Measurements from ENCODE around the gene PIF1.

The PIF1 gene, protein sequence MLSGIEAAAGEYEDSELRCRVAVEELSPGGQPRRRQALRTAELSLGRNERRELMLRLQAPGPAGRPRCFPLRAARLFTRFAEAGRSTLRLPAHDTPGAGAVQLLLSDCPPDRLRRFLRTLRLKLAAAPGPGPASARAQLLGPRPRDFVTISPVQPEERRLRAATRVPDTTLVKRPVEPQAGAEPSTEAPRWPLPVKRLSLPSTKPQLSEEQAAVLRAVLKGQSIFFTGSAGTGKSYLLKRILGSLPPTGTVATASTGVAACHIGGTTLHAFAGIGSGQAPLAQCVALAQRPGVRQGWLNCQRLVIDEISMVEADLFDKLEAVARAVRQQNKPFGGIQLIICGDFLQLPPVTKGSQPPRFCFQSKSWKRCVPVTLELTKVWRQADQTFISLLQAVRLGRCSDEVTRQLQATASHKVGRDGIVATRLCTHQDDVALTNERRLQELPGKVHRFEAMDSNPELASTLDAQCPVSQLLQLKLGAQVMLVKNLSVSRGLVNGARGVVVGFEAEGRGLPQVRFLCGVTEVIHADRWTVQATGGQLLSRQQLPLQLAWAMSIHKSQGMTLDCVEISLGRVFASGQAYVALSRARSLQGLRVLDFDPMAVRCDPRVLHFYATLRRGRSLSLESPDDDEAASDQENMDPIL

DNA sequence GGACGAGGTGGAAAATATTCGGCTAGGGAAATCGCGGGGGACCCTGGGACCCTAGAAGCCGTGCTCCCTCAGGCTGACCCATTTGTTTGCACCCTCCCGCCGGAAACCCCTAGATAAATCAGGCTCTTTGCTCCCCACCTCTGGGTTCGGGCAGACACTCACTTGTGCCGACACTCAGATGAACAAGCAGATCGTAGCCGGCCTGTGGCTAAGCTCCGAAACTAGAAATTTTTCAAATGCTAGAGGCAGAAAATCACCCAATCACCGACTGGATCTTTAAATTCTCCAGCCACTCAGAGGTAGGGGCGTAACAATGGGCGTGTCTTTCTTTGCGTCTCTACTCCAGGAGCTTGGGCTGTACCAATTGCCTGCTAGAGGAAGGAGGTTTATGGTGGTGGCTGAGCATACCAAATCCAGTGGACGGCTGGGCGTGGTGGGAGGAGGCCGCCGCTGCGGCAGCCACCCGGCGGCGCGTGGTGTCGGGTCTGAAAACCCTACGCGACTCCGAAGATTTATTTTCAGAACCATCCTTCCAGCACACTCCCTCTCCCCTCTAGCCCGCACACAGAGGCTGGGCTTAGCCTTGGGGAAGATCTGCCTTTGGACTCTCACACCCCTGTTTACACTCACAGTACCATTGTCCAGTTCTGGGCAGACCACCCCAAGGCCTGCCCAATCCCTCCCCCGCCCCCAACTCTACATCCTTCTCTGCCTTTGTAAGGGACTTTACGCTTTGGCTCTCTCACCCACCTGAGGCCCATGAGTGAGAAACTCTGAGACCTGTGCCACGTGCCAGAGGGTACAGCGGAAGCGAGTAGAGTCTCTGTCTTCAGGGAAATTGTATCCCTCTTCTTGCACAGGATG, at the start of gene PIF1:
TSS of gene PIF1 (minus strand) at position 217 of the 864 bp plus-strand sequence. CDS start 1,312 bp downstream, outside the sequence.
- no peaks in the 10 kb centered on the region for H3K36me3 ChIP-seq (ENCODE audit: insufficient read depth, low read length)
- no peaks in the 10 kb centered on the region for H3K27me3 ChIP-seq (ENCODE audit: control insufficient read depth in 1 of 2, insufficient read depth in 2 of 2, low read length in 2 of 2)
- H3K4me1 ChIP-seq (ENCODE audit: insufficient read depth, low read length), result peaks cover 15% of the 10 kb centered on the region
- peak within 1 kb of the TSS; percentile 49 for H3K9ac ChIP-seq (ENCODE audit: low read length)
- no peaks in the 10 kb centered on the region for H3K9me3 ChIP-seq (ENCODE audit: low read length)
- H3K4me3 ChIP-seq (ENCODE audit: low read depth in 1 of 2, low read length in 2 of 2), result peak within 1 kb of the TSS; percentile 47 to 76
- peak within 1 kb of the TSS; percentile 46 for H3K27ac ChIP-seq (ENCODE audit: low read depth, low read length)

DNA sequence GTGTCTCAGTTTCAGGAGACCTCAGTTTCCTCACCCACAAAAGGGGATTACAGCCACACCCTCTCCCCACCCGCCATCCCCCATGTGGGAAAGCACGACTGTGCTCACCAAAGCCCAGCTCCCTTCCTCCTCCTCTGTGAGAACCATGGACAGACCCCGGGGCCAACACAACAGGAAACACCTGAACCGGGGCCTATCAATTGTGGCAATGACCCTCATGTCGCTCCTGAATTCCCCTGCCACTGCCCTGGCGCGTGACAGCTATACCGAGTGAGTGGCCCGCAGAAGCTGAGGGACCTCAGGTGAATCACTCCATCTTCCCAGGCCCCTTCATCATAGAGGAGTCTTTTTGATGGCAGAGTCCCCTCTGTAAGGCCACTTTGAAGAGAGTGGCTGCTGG, 44.9 kb upstream of the PIF1 start:
- H3K27ac ChIP-seq (ENCODE audit: low read depth, low read length), result no peak overlapping the region
- no peak overlapping the region for H3K9ac ChIP-seq (ENCODE audit: low read length)
- no peaks in the 10 kb centered on the region for H3K27me3 ChIP-seq (ENCODE audit: control insufficient read depth in 1 of 2, insufficient read depth in 2 of 2, low read length in 2 of 2)
- H3K4me3 ChIP-seq (ENCODE audit: low read depth in 1 of 2, low read length in 2 of 2), result no peak overlapping the region
- peaks cover 12% of the 10 kb centered on the region for H3K36me3 ChIP-seq (ENCODE audit: insufficient read depth, low read length)
- peaks cover 37% of the 10 kb centered on the region for H3K4me1 ChIP-seq (ENCODE audit: insufficient read depth, low read length)
- no peaks in the 10 kb centered on the region for H3K9me3 ChIP-seq (ENCODE audit: low read length)

DNA sequence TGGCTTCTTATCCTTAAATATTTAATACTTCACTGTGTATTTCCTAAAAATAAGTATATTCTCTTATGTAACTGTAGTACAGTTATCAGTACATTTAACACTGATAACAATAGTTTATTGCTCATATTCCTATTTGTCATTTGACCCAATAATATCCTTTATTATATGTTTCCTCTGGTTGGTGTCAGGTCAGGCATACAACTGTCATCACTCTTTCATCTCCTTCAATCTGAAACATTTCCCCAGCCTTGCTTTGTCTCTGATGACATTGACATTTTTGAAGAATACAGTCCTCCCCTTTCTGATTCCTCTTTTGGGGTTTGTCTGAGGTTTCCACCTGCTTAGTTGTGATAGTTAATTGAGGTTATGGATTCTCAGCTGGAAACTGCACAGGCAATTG, 44.1 kb upstream of the PIF1 start:
- Histone ChIP-seq H3K9me3 (ENCODE audit: low read length) (no peaks in the 10 kb centered on the region), H3K4me1 (ENCODE audit: insufficient read depth, low read length) (peaks cover 36% of the 10 kb centered on the region), H3K36me3 (ENCODE audit: insufficient read depth, low read length) (peaks cover 20% of the 10 kb centered on the region), H3K27ac (ENCODE audit: low read depth, low read length) (no peak overlapping the region), H3K4me3 (ENCODE audit: low read depth in 1 of 2, low read length in 2 of 2) (no peak overlapping the region), H3K9ac (ENCODE audit: low read length) (no peak overlapping the region), H3K27me3 (ENCODE audit: control insufficient read depth in 1 of 2, insufficient read depth in 2 of 2, low read length in 2 of 2) (no peaks in the 10 kb centered on the region)

DNA sequence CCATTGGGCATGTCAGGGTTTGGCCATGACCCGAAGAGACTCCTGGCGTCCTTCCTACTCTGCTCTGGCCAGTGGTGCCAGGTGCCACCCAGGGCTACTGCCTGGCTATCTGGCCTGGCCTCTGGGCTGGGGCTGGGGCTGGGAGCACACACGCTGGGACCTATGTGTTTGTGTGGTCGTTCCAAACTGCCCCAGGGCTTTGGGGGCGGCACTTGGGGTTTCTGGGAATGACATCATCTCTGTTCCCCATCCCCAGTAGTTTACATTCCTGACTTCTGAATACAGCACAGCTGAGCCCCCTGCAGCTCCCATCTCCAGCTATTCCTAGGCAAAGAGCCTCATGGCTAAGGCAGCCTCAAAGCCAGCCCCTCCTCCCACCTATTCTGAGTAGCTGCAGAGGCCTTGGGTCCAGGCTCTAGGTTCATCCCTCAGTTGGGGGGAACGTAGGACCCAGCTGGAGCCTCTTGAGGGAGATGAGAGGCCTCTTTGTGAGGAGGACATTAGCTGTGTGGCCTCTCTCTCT, 40.6 kb upstream of the PIF1 start:
- H3K4me1 ChIP-seq (ENCODE audit: insufficient read depth, low read length), result peaks cover 27% of the 10 kb centered on the region
- no peaks in the 10 kb centered on the region for H3K9me3 ChIP-seq (ENCODE audit: low read length)
- no peaks in the 10 kb centered on the region for H3K27me3 ChIP-seq (ENCODE audit: control insufficient read depth in 1 of 2, insufficient read depth in 2 of 2, low read length in 2 of 2)
- peaks cover 39% of the 10 kb centered on the region for H3K36me3 ChIP-seq (ENCODE audit: insufficient read depth, low read length)
- H3K9ac ChIP-seq (ENCODE audit: low read length), result no peak overlapping the region
- no peak overlapping the region for H3K4me3 ChIP-seq (ENCODE audit: low read depth in 1 of 2, low read length in 2 of 2)
- peak overlapping the region; percentile 50 for H3K27ac ChIP-seq (ENCODE audit: low read depth, low read length)

DNA sequence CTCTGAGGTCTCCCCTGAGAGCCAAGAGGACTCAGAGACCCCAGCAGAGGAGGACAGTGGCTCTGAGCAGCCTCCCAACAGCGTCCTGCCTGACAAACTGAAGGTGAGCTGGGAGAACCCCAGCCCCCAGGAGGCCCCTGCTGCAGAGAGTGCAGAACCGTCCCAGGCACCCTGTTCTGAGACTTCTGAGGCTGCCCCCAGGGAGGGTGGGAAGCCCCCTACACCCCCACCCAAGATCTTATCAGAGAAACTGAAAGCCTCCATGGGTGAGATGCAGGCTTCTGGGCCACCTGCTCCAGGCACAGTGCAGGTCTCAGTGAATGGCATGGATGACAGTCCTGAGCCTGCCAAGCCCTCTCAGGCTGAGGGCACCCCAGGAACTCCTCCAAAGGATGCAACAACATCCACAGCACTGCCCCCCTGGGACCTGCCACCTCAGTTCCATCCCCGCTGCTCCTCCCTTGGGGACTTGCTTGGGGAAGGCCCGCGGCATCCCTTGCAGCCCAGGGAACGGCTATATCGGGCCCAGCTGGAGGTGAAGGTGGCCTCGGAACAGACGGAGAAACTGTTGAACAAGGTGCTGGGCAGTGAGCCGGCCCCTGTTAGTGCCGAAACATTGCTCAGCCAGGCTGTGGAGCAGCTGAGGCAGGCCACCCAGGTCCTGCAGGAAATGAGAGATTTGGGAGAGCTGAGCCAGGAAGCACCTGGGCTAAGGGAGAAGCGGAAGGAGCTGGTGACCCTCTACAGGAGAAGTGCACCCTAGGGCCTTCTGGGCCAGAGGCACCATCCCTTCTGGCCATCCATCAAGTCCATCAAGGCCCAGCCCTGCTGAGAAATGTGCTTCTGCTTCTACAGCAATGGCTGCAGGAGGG, 39.9 kb upstream of the PIF1 start:
- H3K9ac ChIP-seq (ENCODE audit: low read length), result no peak overlapping the region

DNA sequence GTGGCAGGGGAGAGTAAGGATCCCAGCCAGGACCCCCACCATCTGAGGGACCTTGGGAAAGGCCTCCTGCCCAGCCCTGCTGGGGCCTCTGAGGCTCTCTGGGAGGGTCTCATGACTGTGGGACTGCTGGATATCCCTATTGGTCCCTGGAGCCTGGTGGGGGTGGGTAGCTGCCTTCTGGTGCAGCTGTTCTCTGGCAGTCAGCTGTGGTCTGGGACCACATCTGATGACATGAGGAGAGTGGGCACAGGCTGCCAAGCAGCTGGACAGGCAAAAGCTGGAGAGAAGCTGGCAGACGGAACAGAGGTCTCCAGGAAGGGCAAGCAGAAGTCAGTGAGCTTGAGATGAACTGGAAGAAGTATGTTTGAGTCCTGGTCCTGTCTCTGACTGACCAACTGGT, 38.6 kb upstream of the PIF1 start:
- Histone ChIP-seq H3K9ac (ENCODE audit: low read length) (no peak overlapping the region), H3K4me3 (ENCODE audit: low read depth in 1 of 2, low read length in 2 of 2) (no peak overlapping the region), H3K27me3 (ENCODE audit: control insufficient read depth in 1 of 2, insufficient read depth in 2 of 2, low read length in 2 of 2) (no peaks in the 10 kb centered on the region), H3K36me3 (ENCODE audit: insufficient read depth, low read length) (peaks cover 52% of the 10 kb centered on the region), H3K27ac (ENCODE audit: low read depth, low read length) (no peak overlapping the region), H3K9me3 (ENCODE audit: low read length) (no peaks in the 10 kb centered on the region), H3K4me1 (ENCODE audit: insufficient read depth, low read length) (peaks cover 32% of the 10 kb centered on the region)

More for the DNA sequence above, 39.9 kb upstream of the PIF1 start:
- peaks cover 27% of the 10 kb centered on the region for H3K4me1 ChIP-seq (ENCODE audit: insufficient read depth, low read length)
- H3K27me3 ChIP-seq (ENCODE audit: control insufficient read depth in 1 of 2, insufficient read depth in 2 of 2, low read length in 2 of 2), result no peaks in the 10 kb centered on the region
- H3K4me3 ChIP-seq (ENCODE audit: low read depth in 1 of 2, low read length in 2 of 2), result no peak overlapping the region
- H3K9me3 ChIP-seq (ENCODE audit: low read length), result no peaks in the 10 kb centered on the region
- peak overlapping the region; percentile 48 for H3K27ac ChIP-seq (ENCODE audit: low read depth, low read length)
- H3K36me3 ChIP-seq (ENCODE audit: insufficient read depth, low read length), result peaks cover 45% of the 10 kb centered on the region

DNA sequence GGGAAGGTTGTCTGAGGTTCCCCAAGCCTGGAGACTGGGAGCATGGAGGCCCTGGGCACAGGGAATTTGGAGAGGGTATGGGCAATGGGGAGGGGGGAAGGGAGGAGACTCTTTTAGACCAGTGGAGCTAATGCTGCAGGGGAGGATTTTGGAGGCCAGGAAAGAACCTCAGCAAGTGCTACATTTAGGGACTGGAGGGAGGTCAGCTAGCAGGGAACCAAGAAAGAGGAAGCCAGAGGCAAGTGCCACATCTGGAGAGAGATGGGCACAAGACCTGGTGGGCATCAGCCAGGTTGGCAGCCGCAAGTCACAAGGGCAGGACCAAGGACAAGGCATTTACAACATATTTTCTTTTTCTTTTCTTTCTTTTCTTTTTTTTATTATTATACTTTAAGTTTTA, 37.0 kb upstream of the PIF1 start:
- Histone ChIP-seq H3K36me3 (ENCODE audit: insufficient read depth, low read length) (peaks cover 60% of the 10 kb centered on the region), H3K9ac (ENCODE audit: low read length) (no peak overlapping the region), H3K27me3 (ENCODE audit: control insufficient read depth in 1 of 2, insufficient read depth in 2 of 2, low read length in 2 of 2) (no peaks in the 10 kb centered on the region), H3K4me3 (ENCODE audit: low read depth in 1 of 2, low read length in 2 of 2) (no peak overlapping the region), H3K9me3 (ENCODE audit: low read length) (no peaks in the 10 kb centered on the region), H3K27ac (ENCODE audit: low read depth, low read length) (no peak overlapping the region), H3K4me1 (ENCODE audit: insufficient read depth, low read length) (peaks cover 48% of the 10 kb centered on the region)

DNA sequence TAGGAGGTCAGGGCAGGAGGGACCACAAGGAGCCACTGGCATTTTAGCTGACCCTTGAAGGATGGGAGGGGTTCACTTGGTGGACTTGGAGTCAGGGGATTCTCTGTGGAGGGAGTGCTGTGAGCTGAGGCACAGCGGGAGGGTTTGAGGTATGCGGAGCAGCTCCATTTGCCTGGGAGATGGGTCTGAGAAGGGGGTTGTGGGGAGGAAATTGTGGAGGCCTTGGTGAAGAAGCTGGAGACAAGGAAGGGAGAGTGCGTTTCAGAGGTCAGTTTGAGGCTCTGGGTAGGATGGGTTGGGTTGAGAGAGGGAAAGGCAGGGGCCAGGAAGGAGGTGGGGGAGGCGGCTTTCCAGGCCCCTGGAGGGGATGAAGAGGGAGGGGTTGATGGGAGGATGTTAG, 36.5 kb upstream of the PIF1 start:
- Histone ChIP-seq H3K9me3 (ENCODE audit: low read length) (no peaks in the 10 kb centered on the region), H3K9ac (ENCODE audit: low read length) (no peak overlapping the region), H3K36me3 (ENCODE audit: insufficient read depth, low read length) (peaks cover 60% of the 10 kb centered on the region), H3K27me3 (ENCODE audit: control insufficient read depth in 1 of 2, insufficient read depth in 2 of 2, low read length in 2 of 2) (no peaks in the 10 kb centered on the region), H3K27ac (ENCODE audit: low read depth, low read length) (no peak overlapping the region), H3K4me1 (ENCODE audit: insufficient read depth, low read length) (peaks cover 52% of the 10 kb centered on the region), H3K4me3 (ENCODE audit: low read depth in 1 of 2, low read length in 2 of 2) (no peak overlapping the region)

DNA sequence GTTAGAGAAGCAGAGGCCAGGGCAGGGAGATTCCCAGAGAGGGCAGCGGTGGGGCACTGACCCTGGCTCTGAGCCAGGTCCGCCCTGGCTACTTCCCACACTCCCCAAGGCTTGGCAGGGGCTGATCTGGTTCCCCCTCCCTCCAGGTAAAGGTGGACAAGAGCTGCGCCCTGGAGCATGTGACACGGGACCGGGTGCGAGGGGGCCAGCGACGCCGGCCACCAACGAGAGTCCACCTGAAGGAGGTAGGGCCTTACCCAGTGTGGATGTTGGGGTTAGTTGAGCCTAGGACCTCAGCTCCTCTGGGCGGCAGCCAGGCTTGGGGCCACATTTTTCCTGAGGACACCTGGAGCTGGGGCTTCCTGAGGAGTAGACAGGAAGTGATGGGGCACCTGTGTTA, 35.9 kb upstream of the PIF1 start:
- Histone ChIP-seq H3K36me3 (ENCODE audit: insufficient read depth, low read length) (peaks cover 56% of the 10 kb centered on the region), H3K4me1 (ENCODE audit: insufficient read depth, low read length) (peaks cover 52% of the 10 kb centered on the region), H3K4me3 (ENCODE audit: low read depth in 1 of 2, low read length in 2 of 2) (no peak overlapping the region), H3K9ac (ENCODE audit: low read length) (no peak overlapping the region), H3K27ac (ENCODE audit: low read depth, low read length) (no peak overlapping the region), H3K9me3 (ENCODE audit: low read length) (no peaks in the 10 kb centered on the region), H3K27me3 (ENCODE audit: control insufficient read depth in 1 of 2, insufficient read depth in 2 of 2, low read length in 2 of 2) (no peaks in the 10 kb centered on the region)

DNA sequence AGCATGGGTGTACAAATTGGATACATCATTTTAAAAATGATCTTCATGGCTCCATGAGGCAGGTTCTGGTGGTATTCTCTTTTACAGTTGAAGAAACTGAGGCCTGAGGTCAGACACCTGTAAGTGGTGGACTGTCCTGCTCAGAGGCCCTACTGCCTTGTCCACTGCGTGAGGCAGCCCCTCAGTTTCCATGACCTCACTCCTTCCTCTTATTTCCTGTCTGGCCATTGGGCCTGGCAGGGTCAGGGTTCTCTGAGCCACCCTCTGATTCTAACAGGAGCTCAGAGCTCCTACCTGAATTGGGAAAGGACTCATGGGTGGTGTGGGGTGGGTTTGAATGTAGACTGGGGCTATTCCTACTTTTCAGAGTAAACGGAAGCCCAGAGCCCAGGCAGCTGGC, 33.8 kb upstream of the PIF1 start:
- peaks cover 60% of the 10 kb centered on the region for H3K4me1 ChIP-seq (ENCODE audit: insufficient read depth, low read length)
- no peaks in the 10 kb centered on the region for H3K9me3 ChIP-seq (ENCODE audit: low read length)
- no peaks in the 10 kb centered on the region for H3K27me3 ChIP-seq (ENCODE audit: control insufficient read depth in 1 of 2, insufficient read depth in 2 of 2, low read length in 2 of 2)
- H3K36me3 ChIP-seq (ENCODE audit: insufficient read depth, low read length), result peaks cover 62% of the 10 kb centered on the region
- H3K9ac ChIP-seq (ENCODE audit: low read length), result no peak overlapping the region
- no peak overlapping the region for H3K4me3 ChIP-seq (ENCODE audit: low read depth in 1 of 2, low read length in 2 of 2)
- H3K27ac ChIP-seq (ENCODE audit: low read depth, low read length), result no peak overlapping the region
